GM06990 (cell line): ENCODE data around the gene LY6G6C.

Source experiments
- DNase-seq: peaks from one replicate; pipeline ENCODE4 v3.0.0-alpha.2; 2011; ENCODE audit not compliant: insufficient read length; ENCODE audit errors: extremely low read depth
- H3K27me3 ChIP-seq: replicated peaks from 2 replicates; pipeline ENCODE4 v1.6.0; 2011; ENCODE audit warnings: low read length; ENCODE audit not compliant: control insufficient read depth, insufficient read depth
- H3K36me3 ChIP-seq: 2 replicates; pipeline ENCODE4 v1.5.1; 2011; ENCODE audit warnings: low read length; ENCODE audit not compliant: control insufficient read depth, insufficient read depth
- H3K4me3 ChIP-seq: replicated peaks from 2 replicates; pipeline ENCODE4 v1.5.1; 2011; ENCODE audit warnings: low read depth, mild to moderate bottlenecking, control low read depth, low read length
- CTCF ChIP-seq: IDR thresholded peaks from 2 replicates; pipeline ENCODE4 v1.5.1; 2011; ENCODE audit warnings: low read length, control low read depth, mild to moderate bottlenecking, inconsistent platforms; ENCODE audit not compliant: insufficient read depth, poor library complexity, severe bottlenecking

Gene LY6G6C

GRCh38 chr6:31750411-31751022 lies 29.0 kb upstream of the LY6G6C start:
- DNase-seq, result no peak
- no peak overlapping the region for H3K4me3 ChIP-seq
- TF ChIP-seq CTCF, result no peak
- peaks cover 5% of the 10 kb centered on the region for H3K36me3 ChIP-seq
- no peaks in the 10 kb centered on the region for H3K27me3 ChIP-seq

- Histone ChIP-seq H3K4me3 (no peak overlapping the region), H3K27me3 (no peaks in the 10 kb centered on the region), H3K36me3 (peaks cover 5% of the 10 kb centered on the region)
- no peak for DNase-seq
- TF ChIP-seq CTCF, result no peak
Observed at GRCh38 chr6:31749301-31750036, 27.9 kb upstream of the LY6G6C start.

GRCh38 chr6:31744422-31744821 lies 22.9 kb upstream of the LY6G6C start:
- Histone ChIP-seq H3K27me3 (no peaks in the 10 kb centered on the region), H3K4me3 (no peak overlapping the region), H3K36me3 (peaks cover 12% of the 10 kb centered on the region)
- no peak for TF ChIP-seq CTCF
- DNase-seq, result no peak

GRCh38 chr6:31742894-31743293 lies 21.3 kb upstream of the LY6G6C start:
- peaks cover 10% of the 10 kb centered on the region for H3K36me3 ChIP-seq
- no peak overlapping the region for H3K4me3 ChIP-seq
- no peak for DNase-seq
- H3K27me3 ChIP-seq, result no peaks in the 10 kb centered on the region
- no peak for TF ChIP-seq CTCF

GRCh38 chr6:31741815-31742214 lies 20.3 kb upstream of the LY6G6C start:
- Histone ChIP-seq H3K27me3 (no peaks in the 10 kb centered on the region), H3K36me3 (peaks cover 6% of the 10 kb centered on the region), H3K4me3 (no peak overlapping the region)
- TF ChIP-seq CTCF, result no peak
- DNase-seq, result no peak
